Tibial nerve (tissue), 4 donors: ENCODE results near the gene STX8. TPM values are rescaled to one million over a fixed set of nuclear protein-coding genes. Genes with fewer than 3 reads are reported as not detected.

Experiments
- DNase-seq, 2 donors: peaks; one replicate each; pipeline ENCODE4 v3.0.0-alpha.2; 2019; ENCODE audit warnings: low spot score in 2 of 2
- H3K27ac ChIP-seq, 4 donors: fragments of 200-600 bp; sonication (generic) in 3 of 4; one replicate each; pipeline ENCODE4 v1.5.1; 2017 to 2019; ENCODE audit warnings: mild to moderate bottlenecking in 1 of 4
- H3K27me3 ChIP-seq, 2 donors: fragments of 200-600 bp; sonication (generic) in 1 of 2; one replicate each; pipeline versions ENCODE4 v1.5.1 to v1.6.0; 2017 to 2019
- H3K36me3 ChIP-seq, 3 donors: fragments of 200-600 bp; sonication (generic); one replicate each; pipeline ENCODE4 v1.5.1; 2018 to 2019
- H3K4me1 ChIP-seq, 4 donors: fragments of 200-600 bp; sonication (generic) in 3 of 4; one replicate each; pipeline ENCODE4 v1.5.1; 2017 to 2019
- H3K4me3 ChIP-seq, 4 donors: fragments of 200-600 bp; sonication (generic) in 3 of 4; one replicate each; pipeline ENCODE4 v1.5.1; 2017 to 2019; ENCODE audit warnings: mild to moderate bottlenecking in 1 of 4, moderate library complexity in 1 of 4
- H3K9me3 ChIP-seq, 4 donors: fragments of 200-600 bp; sonication (generic) in 3 of 4; one replicate each; pipeline ENCODE4 v1.5.1; 2017 to 2019
- EP300 ChIP-seq, 2 donors: sonication (generic); formaldehyde crosslinking; IDR thresholded peaks; one replicate each; pipeline ENCODE4 v1.6.1; 2017; ENCODE audit warnings: antibody characterized with exemption in 2 of 2, mild to moderate bottlenecking in 1 of 2
- POLR2A ChIP-seq, 2 donors: fragments of 450-650 bp; IDR thresholded peaks; one replicate each; pipeline ENCODE4 v1.6.1; 2017; ENCODE audit warnings: antibody characterized with exemption in 2 of 2, mild to moderate bottlenecking in 2 of 2, moderate library complexity in 2 of 2
- WGBS, 2 donors: methylation state at CpG; one replicate each; pipeline ENCODE4 v1.1.5; 2018; 5-methylcytosine and 5-hydroxymethylcytosine counted together
- total RNA-seq, 4 donors: library from RNA; depleted of rRNA; stranded (reverse); fragments of >200 nt; gene quantifications; one replicate each; pipeline ENCODE4 v1.1.0, GENCODE V29; 2016
- TF ChIP-seq, protein P1 (sequence below), 5 experiments: fragments of 200-600 bp in 3 of 5; fragments of 450-650 bp in 2 of 5; sonication (generic) in 3 of 5; IDR thresholded peaks; one replicate each; pipeline ENCODE4 v1.5.1; 2016 to 2019; ENCODE audit warnings: antibody characterized with exemption in 5 of 5, mild to moderate bottlenecking in 3 of 5, moderate library complexity in 2 of 5

Gene STX8
- total RNA-seq, 4 donors from 2014 or later = 57.7 to 97.2 (median 69.1) TPM

DNA sequence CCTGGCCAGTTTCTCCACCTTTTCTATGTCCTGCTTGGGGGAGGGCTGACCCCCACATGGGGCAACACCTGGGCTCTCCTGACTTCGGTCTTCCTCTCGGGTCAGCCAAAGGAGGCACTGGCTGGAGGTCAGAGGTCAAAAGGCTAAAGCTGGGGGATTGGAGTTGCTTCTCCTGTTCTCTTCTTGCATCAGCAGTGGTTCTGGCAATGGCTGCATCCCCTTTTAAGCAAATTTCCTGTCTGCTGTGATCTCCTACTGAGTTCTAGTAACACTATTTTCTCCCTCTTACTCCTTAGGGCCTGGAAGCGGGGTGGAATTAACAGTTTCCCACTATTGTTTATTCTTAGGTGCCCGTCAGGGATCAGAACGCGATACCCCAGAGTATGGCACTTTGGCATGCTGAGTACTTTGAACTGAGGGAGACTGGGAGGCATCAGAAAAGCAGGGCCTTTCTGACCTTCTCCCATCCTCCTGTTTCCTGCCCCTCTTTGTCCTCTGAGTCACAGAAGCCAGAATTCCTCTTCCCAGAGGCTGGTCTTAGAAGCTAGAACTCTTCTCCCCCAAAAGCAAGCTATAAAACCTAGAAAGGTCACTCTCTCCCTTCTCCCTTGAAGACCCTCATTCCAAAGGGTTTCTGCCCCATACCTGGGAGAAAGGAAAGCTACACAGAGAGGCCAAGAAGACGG, 268.2 kb downstream of the STX8 start:
- 82 to 86% methylated on average over 7 of the region's 7 CpGs for WGBS, 2 donors
- Histone ChIP-seq H3K4me1 (no peaks in the 10 kb centered on the region), H3K4me3 (no peak overlapping the region), H3K27ac (no peak overlapping the region), H3K27me3 (no peaks in the 10 kb centered on the region), H3K9me3 (no peaks in the 10 kb centered on the region), H3K36me3 (no peaks in the 10 kb centered on the region)
- TF ChIP-seq, protein P1, sequence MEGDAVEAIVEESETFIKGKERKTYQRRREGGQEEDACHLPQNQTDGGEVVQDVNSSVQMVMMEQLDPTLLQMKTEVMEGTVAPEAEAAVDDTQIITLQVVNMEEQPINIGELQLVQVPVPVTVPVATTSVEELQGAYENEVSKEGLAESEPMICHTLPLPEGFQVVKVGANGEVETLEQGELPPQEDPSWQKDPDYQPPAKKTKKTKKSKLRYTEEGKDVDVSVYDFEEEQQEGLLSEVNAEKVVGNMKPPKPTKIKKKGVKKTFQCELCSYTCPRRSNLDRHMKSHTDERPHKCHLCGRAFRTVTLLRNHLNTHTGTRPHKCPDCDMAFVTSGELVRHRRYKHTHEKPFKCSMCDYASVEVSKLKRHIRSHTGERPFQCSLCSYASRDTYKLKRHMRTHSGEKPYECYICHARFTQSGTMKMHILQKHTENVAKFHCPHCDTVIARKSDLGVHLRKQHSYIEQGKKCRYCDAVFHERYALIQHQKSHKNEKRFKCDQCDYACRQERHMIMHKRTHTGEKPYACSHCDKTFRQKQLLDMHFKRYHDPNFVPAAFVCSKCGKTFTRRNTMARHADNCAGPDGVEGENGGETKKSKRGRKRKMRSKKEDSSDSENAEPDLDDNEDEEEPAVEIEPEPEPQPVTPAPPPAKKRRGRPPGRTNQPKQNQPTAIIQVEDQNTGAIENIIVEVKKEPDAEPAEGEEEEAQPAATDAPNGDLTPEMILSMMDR (IDR thresholded peaks at IDR 0.05) = no peak
- no peak for TF ChIP-seq EP300 (IDR thresholded peaks at IDR 0.05)
- no peak for TF ChIP-seq POLR2A (IDR thresholded peaks at IDR 0.05)
- DNase-seq = no peak

DNA sequence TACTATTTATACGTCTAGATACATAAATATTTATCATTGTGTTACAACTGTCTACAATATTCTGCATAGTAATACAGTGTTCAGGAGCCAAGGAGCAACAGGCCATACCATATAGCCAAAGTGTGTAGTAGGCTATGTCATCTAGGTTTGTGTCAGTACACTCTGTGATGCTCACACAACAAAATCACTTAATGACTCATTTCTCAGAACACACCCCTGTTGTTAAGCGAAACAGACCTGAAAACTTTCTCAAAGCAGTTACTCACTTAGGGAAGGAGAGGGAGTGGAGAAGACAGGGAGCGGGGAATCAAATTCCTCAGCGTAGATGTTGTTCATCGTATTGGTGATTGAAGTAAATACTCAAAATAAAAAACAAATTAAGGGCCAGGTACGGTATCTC, 269.5 kb downstream of the STX8 start:
- no peak for DNase-seq
- WGBS, 2 donors = 76 to 89% methylated on average over 6 of the region's 6 CpGs
- TF ChIP-seq, protein P1 (IDR thresholded peaks at IDR 0.05) = no peak
- no peak for TF ChIP-seq POLR2A (IDR thresholded peaks at IDR 0.05)
- TF ChIP-seq EP300 (IDR thresholded peaks at IDR 0.05) = no peak

DNA sequence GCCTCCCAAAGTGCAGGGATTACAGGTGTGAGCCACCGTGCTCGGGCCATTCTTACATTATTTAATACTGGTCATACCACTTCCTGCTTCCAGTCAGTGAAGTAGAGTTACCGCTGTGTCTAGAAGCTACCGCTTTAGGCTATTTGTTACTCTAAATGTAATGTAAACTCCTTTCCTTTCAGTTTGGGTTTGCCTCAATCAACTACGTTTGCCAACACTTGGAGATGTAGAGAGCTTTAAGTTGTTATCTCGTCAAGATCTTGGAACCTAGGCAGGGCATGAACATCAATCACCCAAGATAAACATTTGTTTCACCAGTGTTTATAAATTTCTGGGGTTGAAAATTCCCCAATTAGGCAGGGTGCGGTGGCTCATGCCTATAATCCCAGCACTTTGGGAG, 275.9 kb downstream of the STX8 start:
- Histone ChIP-seq H3K9me3 (no peaks in the 10 kb centered on the region), H3K27ac (no peak overlapping the region), H3K4me3 (no peak overlapping the region), H3K4me1 (no peaks in the 10 kb centered on the region), H3K27me3 (no peaks in the 10 kb centered on the region), H3K36me3 (no peaks in the 10 kb centered on the region)
- DNase-seq = no peak
- TF ChIP-seq, protein P1 (IDR thresholded peaks at IDR 0.05) = no peak
- TF ChIP-seq EP300 (IDR thresholded peaks at IDR 0.05) (no peak), POLR2A (IDR thresholded peaks at IDR 0.05) (no peak)
- 83 to 91% methylated on average over 7 of the region's 7 CpGs for WGBS, 2 donors

More for the DNA sequence above, 269.5 kb downstream of the STX8 start:
- Histone ChIP-seq H3K27me3 (no peaks in the 10 kb centered on the region), H3K9me3 (no peaks in the 10 kb centered on the region), H3K4me1 (no peaks in the 10 kb centered on the region), H3K36me3 (no peaks in the 10 kb centered on the region), H3K27ac (no peak overlapping the region), H3K4me3 (no peak overlapping the region)

DNA sequence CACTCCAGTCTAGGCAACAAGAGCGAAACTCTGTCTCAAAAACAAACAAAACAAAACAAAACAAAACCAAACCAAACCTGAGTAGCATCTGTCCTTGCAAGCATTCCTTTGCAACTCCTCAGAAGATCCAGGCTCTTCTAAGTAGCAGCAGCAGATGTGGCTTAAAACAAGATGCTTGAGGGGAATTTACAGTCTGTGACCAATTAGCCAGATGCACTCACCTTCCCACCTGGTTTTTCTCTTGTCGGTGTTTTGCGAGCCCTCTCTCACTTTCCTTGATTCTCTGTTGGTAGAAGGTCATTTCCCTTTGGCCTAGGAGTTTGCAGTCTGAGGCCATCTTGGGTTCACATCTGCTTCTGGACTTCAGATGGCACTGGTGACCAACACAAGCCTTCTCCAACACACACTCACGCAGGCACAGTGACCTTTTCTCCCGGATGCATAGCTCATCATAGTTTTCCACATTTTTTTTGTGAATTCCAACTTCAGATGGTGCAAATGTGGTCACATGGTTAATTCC, 276.8 kb downstream of the STX8 start:
- no peaks in the 10 kb centered on the region for H3K27me3 ChIP-seq
- 68 to 73% methylated on average over 5 of the region's 5 CpGs for WGBS, 2 donors
- H3K36me3 ChIP-seq = no peaks in the 10 kb centered on the region
- H3K4me1 ChIP-seq = no peaks in the 10 kb centered on the region
- no peaks in the 10 kb centered on the region for H3K9me3 ChIP-seq
- no peak overlapping the region for H3K27ac ChIP-seq
- no peak overlapping the region for H3K4me3 ChIP-seq
- no peak for DNase-seq
- TF ChIP-seq EP300 (IDR thresholded peaks at IDR 0.05) (no peak), POLR2A (IDR thresholded peaks at IDR 0.05) (no peak)

DNA sequence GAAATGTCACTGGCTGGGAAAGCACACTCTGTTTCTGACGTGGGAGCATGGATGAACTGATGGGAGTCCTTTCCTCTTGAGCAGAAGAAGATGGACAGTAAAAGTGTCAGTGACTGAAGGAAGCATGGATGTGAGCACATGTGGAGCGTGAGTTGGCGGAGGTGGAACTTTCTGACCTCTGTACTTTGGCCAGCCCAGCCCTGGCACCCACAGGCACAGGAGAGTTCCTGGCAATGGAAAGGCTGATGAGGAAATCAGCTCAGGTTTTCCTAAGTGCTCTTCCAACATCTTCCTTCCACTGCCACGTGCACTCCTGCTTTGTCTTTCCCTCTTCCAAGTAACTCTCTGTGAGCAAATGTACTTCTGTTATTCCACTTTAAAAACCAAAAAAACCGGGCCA, 277.5 kb downstream of the STX8 start:
- Histone ChIP-seq H3K36me3 (no peaks in the 10 kb centered on the region), H3K9me3 (no peaks in the 10 kb centered on the region), H3K27ac (no peak overlapping the region), H3K4me1 (peaks cover 0 to under 1% (median 0%) of the 10 kb centered on the region in 4 donors), H3K27me3 (no peaks in the 10 kb centered on the region), H3K4me3 (no peak overlapping the region)
- TF ChIP-seq POLR2A (IDR thresholded peaks at IDR 0.05) (no peak), EP300 (IDR thresholded peaks at IDR 0.05) (no peak)
- TF ChIP-seq, protein P1 (IDR thresholded peaks at IDR 0.05) = no peak
- 89 to 91% methylated on average over 5 of the region's 5 CpGs for WGBS, 2 donors
- no peak for DNase-seq
